ENCODE data around the gene CTCF. TPM values are rescaled to one million over a fixed set of nuclear protein-coding genes. Genes with fewer than 3 reads are reported as not detected.

CTCF gene
- total and polyA plus RNA-seq, 2 experiments from 2014 or later: 35.5 to 46.0 TPM

- DNase-seq (ENCODE audit: low spot score): no peak
- Histone ChIP-seq H3K4me2 (no peak overlapping the region), H2AFZ (no peak overlapping the region), H3K27ac (no peak overlapping the region), H4K20me1 (ENCODE audit: insufficient read depth, poor library complexity, severe bottlenecking) (no peaks in the 10 kb centered on the region), H3K4me1 (ENCODE audit: insufficient read depth) (peaks cover 7% of the 10 kb centered on the region), H3K9me3 (ENCODE audit: low read depth) (no peaks in the 10 kb centered on the region), H3K36me3 (replicated peaks; ENCODE audit: insufficient read depth, low read depth) (no peaks in the 10 kb centered on the region), H3K9me2 (replicated peaks; ENCODE audit: insufficient read depth) (no peaks in the 10 kb centered on the region), H3K4me3 (no peak overlapping the region), H3K79me2 (no peaks in the 10 kb centered on the region), H3K27me3 (peaks cover 47% of the 10 kb centered on the region)
- TF ChIP-seq EZH2 (IDR thresholded peaks at IDR 0.05; ENCODE audit: borderline replicate concordance): no peak
- TF ChIP-seq, protein P1, sequence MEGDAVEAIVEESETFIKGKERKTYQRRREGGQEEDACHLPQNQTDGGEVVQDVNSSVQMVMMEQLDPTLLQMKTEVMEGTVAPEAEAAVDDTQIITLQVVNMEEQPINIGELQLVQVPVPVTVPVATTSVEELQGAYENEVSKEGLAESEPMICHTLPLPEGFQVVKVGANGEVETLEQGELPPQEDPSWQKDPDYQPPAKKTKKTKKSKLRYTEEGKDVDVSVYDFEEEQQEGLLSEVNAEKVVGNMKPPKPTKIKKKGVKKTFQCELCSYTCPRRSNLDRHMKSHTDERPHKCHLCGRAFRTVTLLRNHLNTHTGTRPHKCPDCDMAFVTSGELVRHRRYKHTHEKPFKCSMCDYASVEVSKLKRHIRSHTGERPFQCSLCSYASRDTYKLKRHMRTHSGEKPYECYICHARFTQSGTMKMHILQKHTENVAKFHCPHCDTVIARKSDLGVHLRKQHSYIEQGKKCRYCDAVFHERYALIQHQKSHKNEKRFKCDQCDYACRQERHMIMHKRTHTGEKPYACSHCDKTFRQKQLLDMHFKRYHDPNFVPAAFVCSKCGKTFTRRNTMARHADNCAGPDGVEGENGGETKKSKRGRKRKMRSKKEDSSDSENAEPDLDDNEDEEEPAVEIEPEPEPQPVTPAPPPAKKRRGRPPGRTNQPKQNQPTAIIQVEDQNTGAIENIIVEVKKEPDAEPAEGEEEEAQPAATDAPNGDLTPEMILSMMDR (IDR thresholded peaks at IDR 0.05; ENCODE audit: poor library complexity): no peak
- no peak for TF ChIP-seq EZH2phosphoT487 (IDR thresholded peaks at IDR 0.05; ENCODE audit: low read depth, severe bottlenecking, unreplicated experiment)
- WGBS (ENCODE audit: low lambda C conversion rate, missing lambda C conversion rate): 90% methylated on average over 7 of the region's 7 CpGs
These were observed 88.7 kb downstream of the CTCF start for GRCh38 chr16:67651039-67651438.

GRCh38 chr16:67651847-67652246 lies 89.5 kb downstream of the CTCF start:
- no peaks in the 10 kb centered on the region for H3K9me3 ChIP-seq (ENCODE audit: low read depth)
- WGBS (ENCODE audit: low lambda C conversion rate, missing lambda C conversion rate): 92% methylated on average over 4 of the region's 4 CpGs
- TF ChIP-seq, protein P1 (IDR thresholded peaks at IDR 0.05; ENCODE audit: poor library complexity): no peak
- TF ChIP-seq EZH2phosphoT487 (IDR thresholded peaks at IDR 0.05; ENCODE audit: low read depth, severe bottlenecking, unreplicated experiment) (no peak), EZH2 (IDR thresholded peaks at IDR 0.05; ENCODE audit: borderline replicate concordance) (no peak)
- no peak for DNase-seq (ENCODE audit: low spot score)
- H4K20me1 ChIP-seq (ENCODE audit: insufficient read depth, poor library complexity, severe bottlenecking): no peaks in the 10 kb centered on the region
- H3K79me2 ChIP-seq: no peaks in the 10 kb centered on the region
- H2AFZ ChIP-seq: no peak overlapping the region
- H3K4me3 ChIP-seq: no peak overlapping the region
- H3K4me1 ChIP-seq (ENCODE audit: insufficient read depth): peaks cover 7% of the 10 kb centered on the region
- H3K4me2 ChIP-seq: no peak overlapping the region
- H3K9me2 ChIP-seq (replicated peaks; ENCODE audit: insufficient read depth): no peaks in the 10 kb centered on the region
- no peak overlapping the region for H3K27ac ChIP-seq
- H3K36me3 ChIP-seq (replicated peaks; ENCODE audit: insufficient read depth, low read depth): no peaks in the 10 kb centered on the region
- peaks cover 47% of the 10 kb centered on the region for H3K27me3 ChIP-seq

DNA sequence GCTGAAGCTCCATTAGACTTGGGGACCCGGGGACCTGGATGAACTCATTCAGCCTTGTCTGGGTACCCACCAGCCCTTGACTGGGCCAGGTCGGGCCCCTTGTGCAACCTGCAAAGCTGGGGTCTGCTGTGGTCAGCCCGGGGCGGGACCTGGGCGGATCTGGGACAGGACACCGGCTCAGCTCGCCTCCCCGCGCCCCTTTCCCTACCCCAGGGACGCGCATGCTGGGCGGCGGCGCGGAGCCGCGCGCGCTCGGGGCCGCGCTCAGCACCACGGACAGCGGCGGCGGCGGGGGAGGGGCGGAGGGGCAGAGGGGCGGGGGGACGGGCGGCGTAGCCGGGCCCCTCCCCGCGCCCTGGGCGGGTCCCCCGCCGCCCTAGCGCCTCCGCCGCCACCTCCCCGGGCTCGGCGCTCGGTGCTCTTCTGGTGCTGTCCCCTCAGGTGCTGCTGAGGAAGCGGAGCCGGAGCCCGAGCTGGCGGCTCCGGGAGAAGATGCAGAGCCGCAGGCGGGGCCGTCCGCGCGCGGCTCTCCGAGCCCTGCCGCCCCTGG lies 90.3 kb downstream of the CTCF start:
- peak; percentile 67 for DNase-seq (ENCODE audit: low spot score)
- no peaks in the 10 kb centered on the region for H3K9me3 ChIP-seq (ENCODE audit: low read depth)
- H3K4me1 ChIP-seq (ENCODE audit: insufficient read depth): peaks cover 7% of the 10 kb centered on the region
- H2AFZ ChIP-seq: no peak overlapping the region
- H4K20me1 ChIP-seq (ENCODE audit: insufficient read depth, poor library complexity, severe bottlenecking): no peaks in the 10 kb centered on the region
- H3K27ac ChIP-seq: no peak overlapping the region
- TF ChIP-seq EZH2phosphoT487 (IDR thresholded peaks at IDR 0.05; ENCODE audit: low read depth, severe bottlenecking, unreplicated experiment): no peak
- TF ChIP-seq, protein P1 (IDR thresholded peaks at IDR 0.05; ENCODE audit: poor library complexity): no peak
- TF ChIP-seq EZH2 (IDR thresholded peaks at IDR 0.05; ENCODE audit: borderline replicate concordance): no peak
- peak overlapping the region; percentile 98 for H3K4me2 ChIP-seq
- peaks cover 47% of the 10 kb centered on the region for H3K27me3 ChIP-seq
- H3K79me2 ChIP-seq: no peaks in the 10 kb centered on the region
- no peaks in the 10 kb centered on the region for H3K36me3 ChIP-seq (replicated peaks; ENCODE audit: insufficient read depth, low read depth)
- H3K4me3 ChIP-seq: no peak overlapping the region
- 17% methylated on average over 9 of the region's 59 CpGs for whole genome bisulfite sequencing (ENCODE audit: low lambda C conversion rate, missing lambda C conversion rate)
- no peaks in the 10 kb centered on the region for H3K9me2 ChIP-seq (replicated peaks; ENCODE audit: insufficient read depth)
